OCI-LY7 (cell line): ENCODE results near the gene RNF224.

Experiments used
- CTCF ChIP-seq: fragments of 200-600 bp; sonication (generic); conservative IDR thresholded peaks from 2 replicates; pipeline ENCODE4 v1.5.1; 2014; ENCODE audit warnings: mild to moderate bottlenecking, antibody characterized with exemption, low read length, moderate library complexity, mixed read lengths
- EZH2phosphoT487 ChIP-seq: fragments of 200-600 bp; sonication (generic); IDR thresholded peaks from 2 replicates; pipeline ENCODE4 v1.6.1; 2018; ENCODE audit warnings: low read depth, borderline replicate concordance, mild to moderate bottlenecking, mixed run types, antibody characterized with exemption, low read length, moderate library complexity, mixed read lengths

DNA sequence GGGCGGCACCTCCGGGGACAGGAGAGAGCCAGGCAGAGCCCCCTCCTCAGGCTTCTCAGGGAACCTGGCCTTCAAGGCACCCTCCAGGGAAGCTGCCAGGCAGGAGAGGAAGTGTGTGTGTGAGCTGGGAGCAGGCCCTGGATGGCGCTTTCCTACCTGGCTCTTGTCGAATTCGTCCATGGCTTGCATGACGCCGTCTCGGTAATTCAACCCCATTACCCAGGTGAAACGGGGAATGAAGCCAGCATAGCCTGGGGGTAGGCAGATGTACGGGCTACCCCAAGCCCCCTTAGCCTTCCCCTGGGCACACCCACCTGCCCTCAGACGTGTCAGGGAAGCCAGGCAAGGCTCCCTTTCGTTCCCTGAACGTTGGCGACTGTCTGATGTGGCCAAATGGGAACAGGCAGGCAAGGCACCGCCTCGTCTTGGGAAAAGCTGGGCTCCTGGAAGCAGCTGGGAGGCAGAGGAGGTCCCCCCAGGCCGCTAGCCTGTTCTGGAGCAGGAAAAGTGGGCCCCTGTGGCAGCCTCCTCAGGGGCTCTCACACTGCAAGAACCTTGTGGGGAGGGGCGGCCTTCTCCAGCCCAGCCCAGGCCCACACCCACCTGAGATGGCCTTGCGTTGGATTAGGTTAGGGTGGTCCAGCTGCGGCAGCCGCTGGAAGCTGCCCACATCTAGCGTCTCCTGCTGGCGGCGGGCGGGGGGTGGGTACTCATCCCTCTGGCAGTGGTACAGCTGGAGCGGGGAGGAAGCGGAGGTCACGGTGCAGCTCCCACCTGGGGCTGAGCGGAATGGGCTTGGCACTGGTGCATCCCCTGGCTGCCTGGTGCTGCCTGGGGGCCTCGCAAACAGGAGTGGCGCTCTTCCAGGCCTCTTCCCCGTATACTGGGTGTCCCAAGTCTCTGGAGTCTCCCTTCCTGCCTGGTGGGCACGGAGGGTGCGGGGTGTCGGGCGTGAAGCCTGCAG is 17.5 kb downstream of the RNF224 start:
- TF ChIP-seq CTCF (no peak), EZH2phosphoT487 (no peak)
